Raji (cell line): ENCODE data around the gene VTN.

Experiments used
- POLR2A ChIP-seq: IDR thresholded peaks from 2 replicates; pipeline ENCODE4 v1.6.1; 2011; ENCODE audit warnings: low read depth, low read length, control low read depth; ENCODE audit not compliant: insufficient read depth

The VTN gene

GRCh38 chr17:28364665-28365363 is 5.3 kb downstream of the VTN start, which contains the start of gene SEBOX:
TSS of gene SEBOX (minus strand) at chr17:28365199. CDS start at chr17:28365151, 48 bp downstream.
- TF ChIP-seq POLR2A = no peak

DNA sequence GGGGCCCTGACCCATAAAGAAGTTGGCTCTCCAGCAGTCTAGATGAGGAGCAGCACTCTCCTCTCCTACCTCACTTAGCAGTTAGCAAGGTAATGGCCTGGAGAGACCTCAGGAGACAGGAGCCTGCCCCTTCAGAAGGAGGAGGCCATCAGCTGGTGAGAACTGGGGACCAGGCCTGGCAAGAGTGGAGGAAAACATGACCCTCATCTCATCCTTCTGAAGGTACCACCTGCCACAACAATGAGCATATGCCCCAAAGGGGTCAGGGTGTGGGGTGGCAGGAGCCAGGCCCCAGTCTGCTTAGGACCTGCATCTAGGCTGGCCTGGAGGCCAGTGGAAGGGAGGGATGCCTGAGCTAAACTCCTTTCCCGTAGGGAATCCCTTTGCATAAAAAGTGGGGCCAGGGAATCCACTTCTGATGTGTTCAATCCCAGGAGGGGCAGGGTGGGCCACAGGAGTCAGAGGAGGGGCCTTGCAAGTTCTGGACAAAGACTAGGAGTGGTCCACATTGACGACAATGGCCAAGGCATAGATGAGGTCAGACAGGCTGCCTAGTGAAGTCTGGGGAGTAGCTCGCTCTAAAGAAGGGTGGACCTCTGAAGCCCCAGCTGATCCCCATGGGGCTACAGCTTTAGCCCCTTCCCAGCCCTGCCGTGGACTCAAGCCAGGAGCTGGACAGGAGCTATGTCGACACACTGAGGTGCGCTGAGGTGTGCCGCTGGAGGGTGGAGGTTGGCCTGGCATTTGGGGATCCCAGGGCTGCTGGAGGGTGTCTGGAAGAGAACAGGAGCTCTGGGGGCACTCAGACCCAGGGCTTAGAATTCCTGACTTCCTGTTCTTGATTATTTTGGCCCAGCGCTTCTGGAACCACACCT is 6.1 kb downstream of the VTN start:
- no peak for TF ChIP-seq POLR2A

DNA sequence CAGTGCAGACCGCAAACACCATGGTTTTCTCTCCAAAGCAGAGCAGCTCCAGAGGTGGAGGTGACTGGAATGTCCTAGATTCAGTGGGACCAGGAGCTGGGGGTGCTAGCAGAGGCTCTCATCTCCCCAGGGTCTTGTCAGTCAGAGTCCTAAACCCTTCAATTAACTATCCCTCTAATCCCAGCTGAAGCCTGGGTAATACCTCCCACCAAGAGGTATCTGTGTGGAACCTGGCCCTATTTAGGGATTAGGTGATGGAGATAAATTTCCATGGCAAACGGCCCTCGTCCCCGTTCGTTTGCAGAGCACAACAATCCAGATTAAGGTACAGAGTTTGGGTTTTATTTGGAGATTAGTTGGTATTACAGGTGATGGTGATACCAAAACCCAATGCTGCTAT is 6.9 kb downstream of the VTN start:
- TF ChIP-seq POLR2A = no peak

- TF ChIP-seq POLR2A = no peak
Measured at GRCh38 chr17:28357901-28358197, 12.3 kb downstream of the VTN start.

DNA sequence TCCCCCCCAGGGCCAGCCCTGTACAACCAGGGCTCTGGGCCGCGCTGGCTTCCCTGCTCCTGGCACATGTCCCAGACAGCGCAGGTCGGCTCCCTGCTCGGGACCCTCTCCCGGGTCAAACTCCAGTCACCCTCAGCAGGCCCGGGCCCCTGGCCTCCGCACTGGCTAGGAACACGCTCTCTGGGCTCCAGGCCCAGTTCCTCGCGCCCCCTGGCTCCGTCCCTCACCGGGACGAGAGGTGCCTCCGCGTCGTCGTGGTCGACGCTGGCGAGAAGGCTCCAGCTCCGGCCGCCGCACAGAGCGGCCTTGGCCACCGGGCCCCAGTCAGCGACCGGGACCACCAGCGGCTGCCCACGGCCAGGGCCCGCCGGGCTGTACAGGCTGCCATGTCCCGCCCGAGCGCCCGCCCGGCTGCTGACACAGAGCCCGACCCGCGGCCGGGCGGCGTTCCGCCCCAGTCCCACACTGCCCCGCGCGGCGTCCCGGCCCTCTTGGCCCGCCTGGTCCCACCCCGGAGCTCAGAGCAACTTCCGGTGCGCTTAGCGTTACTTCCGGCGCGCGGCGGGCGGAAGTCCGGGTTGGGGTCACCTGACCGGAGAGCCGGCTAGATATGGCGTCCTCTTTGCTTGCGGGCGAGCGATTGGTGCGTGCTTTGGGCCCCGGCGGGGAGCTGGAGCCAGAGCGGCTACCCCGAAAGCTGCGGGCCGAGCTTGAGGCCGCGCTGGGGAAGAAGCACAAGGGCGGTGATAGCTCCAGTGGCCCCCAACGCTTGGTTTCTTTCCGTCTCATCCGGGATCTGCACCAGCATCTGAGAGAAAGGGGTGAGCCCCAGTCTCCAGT is 12.8 kb downstream of the VTN start, which contains the start of gene POLDIP2:
Gene POLDIP2, minus strand, starts transcription at position 467 of the 840 bp plus-strand sequence. Its CDS starts 79 bp downstream, at position 388.
- TF ChIP-seq POLR2A = peak; percentile 80

DNA sequence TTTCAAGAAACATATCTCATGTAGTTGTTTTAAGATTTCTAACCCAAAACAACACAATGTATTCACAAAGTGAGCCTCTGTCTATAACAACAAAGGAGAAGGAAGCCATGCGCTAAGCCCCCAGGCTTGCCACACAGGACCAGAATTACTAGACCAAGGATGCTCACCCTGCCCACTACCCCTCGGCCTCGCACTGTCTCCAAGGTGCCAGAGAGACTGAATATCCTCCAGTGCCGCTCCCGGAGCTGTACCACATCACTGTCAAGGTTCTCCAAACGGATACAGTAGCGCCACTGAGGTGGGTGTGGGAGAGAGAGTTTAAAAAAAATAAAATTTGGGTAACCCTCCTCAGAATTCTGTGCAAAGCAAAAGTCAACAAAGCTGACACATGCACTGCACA is 19.8 kb downstream of the VTN start:
- no peak for TF ChIP-seq POLR2A

- no peak for TF ChIP-seq POLR2A
Measured at GRCh38 chr17:28348979-28349378, 21.1 kb downstream of the VTN start.

- no peak for TF ChIP-seq POLR2A
Measured at GRCh38 chr17:28347261-28347891, 22.7 kb downstream of the VTN start.

DNA sequence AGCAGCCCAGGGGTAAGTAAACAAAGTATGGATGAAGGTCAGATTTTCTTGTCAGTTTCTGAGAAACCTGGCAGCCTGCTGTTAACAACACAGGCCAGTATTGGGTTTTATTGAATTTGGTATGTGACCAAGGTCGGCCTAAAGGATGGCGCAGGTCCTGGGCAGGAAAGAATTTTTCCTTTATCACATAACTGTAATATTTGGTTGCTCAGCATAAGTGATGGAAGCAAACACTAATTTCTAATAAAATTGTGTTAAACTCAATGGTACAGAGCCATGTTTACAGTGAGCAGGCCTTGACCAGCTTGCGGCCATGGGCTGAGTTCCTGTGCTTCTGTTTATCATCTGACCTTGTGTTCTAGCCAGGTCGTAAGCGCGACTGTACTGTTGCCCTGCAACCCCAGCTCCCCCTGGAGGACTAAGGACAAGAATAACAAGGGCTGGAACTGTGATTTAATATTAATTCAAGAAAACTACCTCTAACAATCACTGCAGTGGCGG is 23.3 kb downstream of the VTN start:
- TF ChIP-seq POLR2A = no peak

DNA sequence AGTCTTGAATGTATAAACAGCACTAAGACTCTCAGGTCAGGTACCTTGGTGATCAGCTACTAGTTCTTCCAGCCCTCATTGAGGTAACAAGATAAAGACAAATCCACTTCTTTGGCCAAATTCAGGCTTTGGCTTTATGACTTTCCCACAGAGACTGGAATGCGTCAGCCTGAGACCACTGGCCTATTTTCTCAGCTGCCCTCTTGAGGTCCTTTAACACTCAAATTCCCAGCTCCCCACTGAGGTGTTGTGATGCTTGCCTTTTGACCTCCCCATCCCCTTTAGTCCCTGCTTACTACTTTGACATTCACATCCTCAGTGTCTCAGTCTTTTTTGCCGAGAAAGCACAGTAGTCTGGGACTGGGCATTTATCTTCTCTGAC is 23.9 kb downstream of the VTN start:
- no peak for TF ChIP-seq POLR2A

- no peak for TF ChIP-seq POLR2A
Measured at GRCh38 chr17:28345419-28346198, 24.5 kb downstream of the VTN start.

- TF ChIP-seq POLR2A = no peak
Measured at GRCh38 chr17:28344435-28344901, 25.6 kb downstream of the VTN start.

GRCh38 chr17:28344011-28344410 is 26.1 kb downstream of the VTN start:
- no peak for TF ChIP-seq POLR2A

DNA sequence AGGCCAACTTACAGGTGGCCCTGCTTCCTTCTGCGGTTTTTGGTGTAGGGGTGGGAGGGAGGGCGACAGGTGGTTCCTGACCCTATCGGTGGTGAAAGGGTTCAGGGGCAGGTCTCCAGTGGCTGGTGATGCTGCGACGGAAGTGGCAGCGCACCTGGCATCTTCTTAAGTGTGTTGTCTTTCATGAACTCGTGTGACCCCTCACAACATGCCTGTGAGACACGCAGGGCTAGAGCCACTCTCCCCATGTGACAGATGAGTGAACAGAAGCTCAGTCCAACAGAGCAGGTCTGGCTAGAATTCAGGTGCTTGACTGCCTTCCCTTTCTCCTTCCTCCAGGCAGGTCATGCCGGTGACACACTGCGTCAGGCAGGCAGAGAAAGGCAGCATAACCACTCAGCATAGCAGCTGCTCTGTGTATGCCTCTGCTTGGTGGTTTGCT is 26.6 kb downstream of the VTN start:
- 0 out of 2 replicates have a peak, but pooled peaks have one; percentile 11 for TF ChIP-seq POLR2A
